NCI-H460 (cell line): ENCODE data around the gene NCR1. TPM values are rescaled to one million over a fixed set of nuclear protein-coding genes. Genes with fewer than 3 reads are reported as not detected.
"Not testable (repeated sequence)": the region's sequence is repeated elsewhere in the genome, so short reads cannot be mapped to it uniquely, and the experiment has no call there.

Experiments
- DNase-seq: peaks from one replicate; pipeline ENCODE4 v3.0.0-alpha.2; 2016; ENCODE audit warnings: low read depth; ENCODE audit errors: extremely low read depth
- total RNA-seq: library from RNA; depleted of rRNA; stranded (reverse); fragments of >200 nt; shearing (Covaris generic); gene quantifications from 2 replicates; pipeline ENCODE4 v1.2.3, GENCODE V29; 2014

The NCR1 gene
- total RNA-seq, 1 experiment from 2014 or later = not detected

DNA sequence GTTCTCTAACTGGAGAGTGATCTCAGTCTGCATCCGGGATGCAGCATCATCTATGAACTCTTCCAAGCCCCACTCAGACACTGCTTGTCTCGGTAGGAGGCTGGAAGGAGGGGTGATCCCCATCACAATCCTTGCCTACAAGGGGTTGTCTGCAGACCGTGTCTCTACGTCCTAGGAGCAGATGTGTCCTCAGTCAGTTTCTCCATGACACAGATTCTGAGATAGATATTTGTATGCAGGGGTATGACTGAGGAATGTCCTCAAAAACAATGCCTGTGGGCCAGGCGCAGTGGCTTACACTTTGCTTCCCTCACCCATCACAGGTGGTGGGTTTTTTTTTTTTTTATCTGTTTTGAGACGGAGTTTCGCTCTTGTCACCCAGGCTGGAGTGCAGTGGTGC, 871 bp downstream of the NCR1 start:
- DNase-seq = no peak

DNA sequence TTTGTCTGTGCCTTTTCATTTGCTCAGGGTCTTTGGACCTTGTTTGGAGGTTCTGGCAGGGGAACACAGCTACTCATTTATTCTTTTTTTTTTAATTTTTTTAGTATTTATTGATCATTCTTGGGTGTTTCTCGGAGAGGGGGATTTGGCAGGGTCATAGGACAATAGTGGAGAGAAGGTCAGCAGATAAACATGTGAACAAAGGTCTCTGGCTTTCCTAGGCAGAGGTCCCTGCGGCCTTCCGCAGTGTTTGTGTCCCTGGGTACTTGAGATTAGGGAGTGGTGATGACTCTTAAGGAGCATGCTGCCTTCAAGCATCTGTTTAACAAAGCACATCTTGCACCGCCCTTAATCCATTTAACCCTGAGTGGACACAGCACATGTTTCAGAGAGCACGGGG, 2.0 kb downstream of the NCR1 start:
- DNase-seq = not testable (repeated sequence)

DNA sequence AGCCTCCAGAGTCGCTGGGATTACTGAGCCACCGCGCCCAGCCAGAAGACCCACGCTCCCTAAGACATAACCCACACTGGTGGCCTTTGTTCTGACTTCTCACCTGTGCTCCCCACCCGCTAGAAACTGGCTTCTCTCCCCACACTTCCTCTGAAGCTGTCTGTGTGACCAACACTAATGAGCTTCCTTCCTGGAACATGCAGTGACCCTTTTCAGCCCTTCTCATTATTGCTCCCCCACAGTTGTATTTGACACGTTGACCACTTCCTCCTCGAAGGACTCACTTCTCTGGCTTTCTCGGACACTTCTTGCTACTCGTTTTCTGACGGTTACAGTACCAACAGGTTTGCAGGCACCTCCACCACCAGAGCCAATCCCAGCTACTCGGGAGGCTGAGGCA, 10.9 kb downstream of the NCR1 start:
- DNase-seq = no peak

DNA sequence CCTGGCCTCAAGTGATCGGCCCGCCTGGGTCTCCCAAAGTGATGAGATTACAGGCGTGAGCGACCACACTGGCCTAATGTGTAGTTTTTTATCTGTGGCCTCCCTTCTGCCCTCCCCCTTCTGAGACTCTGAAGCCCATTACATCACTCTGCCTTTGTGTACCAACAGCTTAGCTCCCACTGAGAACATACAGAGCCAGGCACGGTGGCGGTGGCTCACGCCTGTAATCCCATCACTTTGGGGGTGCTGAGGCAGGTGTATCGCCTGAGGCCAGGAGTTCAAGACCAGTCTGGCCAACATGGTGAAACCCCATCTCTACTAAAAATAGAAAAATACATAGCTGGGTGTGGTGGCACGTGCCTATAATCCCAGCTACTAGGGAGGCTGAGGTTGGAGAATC, 12.6 kb downstream of the NCR1 start:
- no peak for DNase-seq

DNA sequence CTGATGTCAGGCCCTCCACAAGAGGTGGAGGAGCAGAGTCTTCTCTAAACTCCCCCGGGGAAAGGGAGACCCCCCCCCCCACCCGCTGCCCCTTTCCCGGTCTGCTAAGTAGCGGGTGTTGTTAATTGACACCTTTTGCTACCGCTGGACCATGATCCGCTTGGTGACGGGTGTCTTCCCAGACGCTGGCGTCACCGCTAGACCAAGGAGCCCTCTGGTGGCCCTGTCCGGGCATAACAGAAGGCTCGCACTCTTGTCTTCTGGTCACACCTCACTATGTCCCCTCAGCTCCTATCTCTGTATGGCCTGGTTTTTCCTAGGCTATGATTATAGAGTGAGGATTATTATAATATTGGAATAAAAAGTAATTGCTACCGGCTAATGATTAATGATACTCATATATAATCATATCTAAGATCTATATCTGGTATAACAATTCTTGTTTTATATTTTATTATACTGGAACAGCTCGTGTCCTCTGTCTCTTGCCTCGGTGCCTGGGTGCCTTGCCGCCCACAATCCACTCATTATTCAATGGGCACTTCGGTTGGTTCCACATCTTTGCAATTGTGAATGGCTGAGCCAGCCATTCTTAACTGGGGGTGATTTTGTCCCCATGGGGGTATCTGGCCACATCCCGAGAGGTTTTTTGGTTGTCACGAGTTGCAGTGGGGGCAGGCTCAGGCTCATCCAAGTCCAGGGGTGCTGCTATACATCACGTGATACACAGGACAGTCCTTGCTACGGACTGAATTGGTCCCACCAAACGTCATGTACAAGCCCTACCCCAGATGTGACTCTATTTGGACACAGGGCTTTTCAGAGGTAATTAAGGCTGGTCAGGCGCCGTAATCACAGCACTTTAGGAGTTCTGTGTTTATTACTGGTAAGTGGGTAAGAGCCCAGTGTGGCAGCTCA, 14.0 kb downstream of the NCR1 start:
- DNase-seq = not testable (repeated sequence)

DNA sequence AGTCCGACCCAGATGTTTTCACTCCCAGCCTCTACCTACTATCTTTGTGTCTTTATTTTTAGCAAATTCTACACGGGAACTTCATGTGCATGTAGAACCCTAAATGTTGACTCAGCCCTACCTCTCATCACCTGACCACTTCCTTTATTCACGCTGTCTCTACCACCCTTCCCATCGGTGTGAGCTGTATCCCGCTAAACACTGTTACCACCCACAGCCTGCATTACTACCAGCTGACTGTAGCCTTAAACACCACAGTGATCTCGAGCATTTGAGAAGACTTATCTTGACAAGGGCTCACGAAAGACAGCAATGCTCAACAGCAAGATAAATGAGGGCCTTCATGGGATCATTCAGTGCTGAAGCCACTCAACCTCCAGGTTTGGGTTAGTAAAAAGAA, 15.1 kb downstream of the NCR1 start:
- no peak for DNase-seq

DNA sequence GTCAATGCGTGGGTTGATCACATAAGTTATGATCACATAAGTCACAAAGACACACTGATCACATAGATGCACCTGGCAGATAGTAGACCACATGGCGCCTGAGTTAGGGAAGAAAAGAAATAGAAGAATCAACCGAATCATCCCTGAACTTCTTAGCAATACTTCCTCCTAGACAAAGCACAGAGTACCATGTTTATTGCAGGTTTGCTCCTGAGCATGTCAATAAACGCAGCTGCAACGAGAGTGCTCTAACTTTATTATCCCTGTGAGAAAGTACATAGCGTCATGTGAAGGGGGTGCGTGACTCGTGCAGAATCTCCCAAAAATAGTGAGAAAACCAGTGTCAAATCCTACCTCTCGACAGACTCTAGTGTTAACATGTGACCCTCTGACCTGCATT, 17.3 kb downstream of the NCR1 start:
- no peak for DNase-seq

DNA sequence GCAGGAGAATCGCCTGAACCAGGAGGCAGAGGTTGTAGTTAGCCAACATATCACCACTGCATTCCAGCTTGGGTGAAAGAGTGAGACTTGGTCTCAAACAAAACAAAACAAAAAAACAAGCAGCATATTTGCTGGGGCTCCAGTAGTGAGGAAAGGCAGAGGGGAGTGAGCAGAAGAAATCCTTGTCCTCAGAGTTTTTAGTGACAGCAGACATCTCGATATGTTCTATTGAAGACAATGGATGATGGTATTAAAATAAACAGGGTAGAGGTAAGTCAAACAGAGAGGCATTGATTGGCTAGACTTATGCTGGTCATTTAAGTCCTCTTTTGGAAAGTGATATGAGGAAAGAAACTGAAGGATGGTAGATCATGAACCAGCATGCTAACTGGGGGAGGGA, 22.4 kb downstream of the NCR1 start:
- DNase-seq = no peak

DNA sequence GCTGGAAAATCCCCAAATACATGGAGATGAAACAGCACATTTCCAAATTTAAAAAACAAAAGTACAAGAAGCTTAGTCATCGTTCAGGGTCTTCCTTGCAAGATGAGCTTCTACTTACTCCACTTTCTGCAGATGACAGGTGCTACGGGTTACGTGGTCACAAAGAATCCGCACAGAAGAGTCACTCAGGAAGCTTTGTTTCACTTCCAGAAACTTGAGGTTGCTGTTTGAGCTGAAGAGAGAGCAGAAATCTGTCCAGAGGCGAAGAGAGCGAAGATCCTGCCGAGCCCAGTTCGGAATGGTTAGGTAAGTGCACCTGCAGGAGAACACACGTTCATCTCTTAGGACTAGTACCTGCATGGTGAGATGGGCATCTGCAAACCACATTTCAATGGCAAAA, 32.0 kb downstream of the NCR1 start:
- DNase-seq = no peak

DNA sequence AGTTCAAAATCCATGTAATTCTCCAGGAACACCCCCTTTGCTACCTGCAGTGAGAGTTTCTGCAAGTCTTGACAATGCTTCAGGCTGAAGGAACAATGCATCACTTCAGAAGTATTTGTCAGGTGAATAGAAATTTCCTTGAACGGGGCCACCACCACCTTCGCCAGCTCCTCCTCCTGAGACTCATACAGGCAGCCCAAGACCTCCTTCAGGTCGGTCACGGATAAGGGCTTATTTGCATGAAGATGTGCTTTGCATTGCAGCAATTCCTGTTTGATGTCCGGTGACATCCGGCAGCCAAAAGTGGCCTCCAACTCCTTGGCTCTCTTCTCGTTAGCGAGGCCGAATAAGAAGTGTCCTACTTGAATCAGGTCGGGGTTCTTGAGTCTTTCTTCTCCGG, 33.0 kb downstream of the NCR1 start:
- no peak for DNase-seq

DNA sequence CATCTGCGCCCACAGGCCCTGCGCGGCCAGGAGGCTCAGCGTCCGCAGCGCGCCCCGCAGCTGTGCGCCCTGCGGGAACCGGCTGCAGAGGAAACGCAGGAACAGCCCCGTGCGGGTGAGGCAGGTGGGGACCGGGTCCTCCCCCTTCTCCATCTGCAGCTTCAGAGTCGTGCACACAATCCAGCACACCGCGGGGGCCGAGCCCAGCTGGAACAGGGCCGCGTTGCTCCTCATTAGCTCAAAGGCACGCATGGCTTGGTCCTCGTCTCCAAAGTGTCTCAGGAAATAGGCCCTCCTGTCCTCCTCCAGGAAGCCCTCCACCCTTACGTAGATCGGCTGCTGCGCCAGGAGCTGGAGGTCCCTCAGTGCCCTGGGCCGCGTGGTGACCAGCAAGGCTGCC, 33.6 kb downstream of the NCR1 start:
- DNase-seq = not testable (repeated sequence)

DNA sequence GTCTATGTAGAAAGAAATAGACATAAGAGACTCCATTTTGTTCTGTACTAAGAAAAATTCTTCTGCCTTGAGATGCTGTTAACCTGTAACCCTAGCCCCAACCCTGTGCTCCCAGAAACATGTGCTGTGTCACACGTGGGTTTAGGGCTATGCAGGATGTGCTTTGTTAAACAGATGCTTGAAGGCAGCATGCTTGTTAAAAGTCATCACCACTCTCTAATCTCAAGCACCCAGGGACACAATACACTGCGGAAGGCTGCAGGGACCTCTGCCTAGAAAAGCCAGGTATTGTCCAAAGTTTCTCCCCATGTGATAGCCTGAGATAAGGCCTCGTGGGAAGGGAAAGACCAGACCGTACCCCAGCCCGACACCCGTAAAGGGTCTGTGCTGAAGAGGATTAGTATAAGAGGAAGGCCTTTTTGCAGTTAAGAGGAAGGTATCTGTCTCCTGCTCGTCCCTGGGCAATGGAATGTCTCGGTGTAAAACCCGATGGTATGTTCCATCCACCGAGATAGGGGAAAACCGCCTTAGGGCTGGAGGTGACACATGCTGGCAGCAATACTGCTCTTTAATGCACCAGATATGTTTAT, 37.9 kb downstream of the NCR1 start:
- DNase-seq = not testable (repeated sequence)

DNA sequence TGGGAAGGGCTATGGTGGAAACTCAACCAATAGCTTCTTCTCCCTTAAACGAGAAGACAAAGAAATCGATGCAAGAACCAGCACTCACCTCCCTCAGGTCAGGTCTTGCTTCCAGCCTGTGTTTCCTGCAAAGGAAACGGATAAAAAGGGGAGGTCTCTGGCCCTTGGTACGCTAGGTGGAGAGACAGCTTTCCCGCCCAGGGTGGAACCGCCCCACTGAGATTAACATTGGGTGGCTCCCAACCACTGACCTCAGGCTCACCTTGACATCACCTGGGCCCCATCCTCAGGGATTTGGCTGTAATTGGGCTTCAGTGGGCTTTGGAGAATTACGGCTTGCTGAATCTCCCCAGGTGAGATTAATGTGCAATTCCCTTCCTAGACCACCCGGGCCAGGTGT, 41.4 kb downstream of the NCR1 start, which contains the start of gene NLRP7:
NLRP7 (minus strand) TSS at position 150 of the 400 bp plus-strand sequence.
- no peak for DNase-seq

DNA sequence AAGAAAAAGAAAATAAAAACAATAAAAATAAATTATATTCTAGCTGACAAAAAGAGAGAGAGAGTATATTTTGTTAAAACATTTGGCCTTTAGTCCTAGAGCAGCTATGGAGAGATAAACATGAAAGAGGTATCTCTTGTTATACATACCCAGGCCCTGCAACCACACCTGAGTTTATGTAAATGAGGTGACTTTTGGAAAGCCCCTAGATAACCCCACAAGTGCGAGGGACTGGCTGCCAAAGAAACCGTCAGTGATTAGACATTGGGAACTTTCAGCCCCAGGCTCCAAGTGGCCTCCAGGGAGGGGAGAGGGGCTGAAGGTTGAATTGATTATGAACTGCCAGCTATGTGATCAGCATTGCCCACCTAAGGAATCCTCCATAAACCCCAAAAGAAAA, 43.5 kb downstream of the NCR1 start:
- DNase-seq = no peak

DNA sequence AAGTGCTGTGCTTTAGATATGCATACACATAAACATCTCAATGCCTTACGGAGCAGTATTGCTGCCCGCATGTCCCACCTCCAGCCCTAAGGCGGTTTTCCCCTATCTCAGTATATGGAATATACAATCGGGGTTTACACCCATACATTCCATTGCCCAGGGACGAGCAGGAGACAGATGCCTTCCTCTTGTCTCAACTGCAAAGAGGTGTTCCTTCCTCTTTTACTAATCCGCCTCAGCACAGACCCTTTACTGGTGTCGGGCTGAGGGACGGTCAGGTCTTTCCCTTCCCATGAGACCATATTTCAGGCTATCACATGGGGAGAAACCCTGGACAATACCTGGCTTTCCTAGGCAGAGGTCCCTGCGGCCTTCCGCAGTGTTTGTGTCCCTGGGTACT, 44.6 kb downstream of the NCR1 start:
- DNase-seq = not testable (repeated sequence)

DNA sequence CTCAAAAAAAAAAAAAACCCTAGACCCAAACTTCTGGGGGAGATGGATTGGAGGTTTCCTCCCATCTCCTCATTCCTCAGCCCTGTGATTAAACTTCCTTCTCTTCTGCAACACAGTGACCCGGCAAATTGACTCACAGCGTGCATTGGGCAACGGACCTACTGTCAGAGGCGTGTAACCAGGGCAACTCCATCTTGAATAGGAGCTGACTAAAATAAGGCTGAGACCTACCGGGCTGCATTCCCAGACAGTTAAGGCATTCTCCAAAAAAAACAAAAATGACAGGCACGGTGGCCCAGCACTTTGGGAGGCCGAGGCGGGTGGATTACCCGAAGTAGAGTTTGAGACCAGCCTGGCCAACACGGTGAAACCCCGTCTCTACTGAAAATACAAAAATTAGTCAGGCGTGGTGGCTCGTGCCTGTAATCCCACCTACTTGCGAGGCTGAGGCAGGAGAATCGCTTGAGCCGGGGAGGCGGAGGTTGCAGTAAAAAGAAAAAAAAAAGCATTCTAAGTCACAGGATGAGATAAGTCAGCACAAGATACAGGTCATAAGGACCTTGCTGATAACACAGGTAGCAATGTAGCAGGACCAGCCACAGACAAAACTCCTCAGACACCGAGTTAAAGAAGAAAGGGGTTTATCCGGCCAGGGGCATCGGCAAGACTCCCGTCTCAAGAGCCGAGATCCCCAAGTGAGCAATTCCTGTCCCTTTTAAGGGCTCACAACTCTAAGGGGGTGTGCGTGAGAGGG, 46.8 kb downstream of the NCR1 start:
- DNase-seq = no peak

DNA sequence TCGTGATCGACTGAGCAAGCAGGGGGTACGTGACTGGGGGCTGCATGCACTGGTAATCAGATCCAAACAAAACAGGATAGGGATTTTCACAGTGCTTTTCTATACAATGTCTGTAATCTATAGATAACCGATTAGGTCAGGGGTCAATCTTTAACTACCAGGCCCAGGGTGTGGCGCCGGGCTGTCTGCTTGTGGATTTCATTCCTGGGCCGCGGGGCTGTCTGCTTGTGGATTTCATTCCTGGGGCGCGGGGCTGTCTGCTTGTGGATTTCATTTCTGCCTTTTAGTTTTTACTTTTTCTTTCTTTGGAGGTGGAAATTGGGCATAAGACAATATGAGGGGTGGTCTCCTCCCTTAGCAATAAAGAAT, 47.4 kb downstream of the NCR1 start:
- DNase-seq = not testable (repeated sequence)

DNA sequence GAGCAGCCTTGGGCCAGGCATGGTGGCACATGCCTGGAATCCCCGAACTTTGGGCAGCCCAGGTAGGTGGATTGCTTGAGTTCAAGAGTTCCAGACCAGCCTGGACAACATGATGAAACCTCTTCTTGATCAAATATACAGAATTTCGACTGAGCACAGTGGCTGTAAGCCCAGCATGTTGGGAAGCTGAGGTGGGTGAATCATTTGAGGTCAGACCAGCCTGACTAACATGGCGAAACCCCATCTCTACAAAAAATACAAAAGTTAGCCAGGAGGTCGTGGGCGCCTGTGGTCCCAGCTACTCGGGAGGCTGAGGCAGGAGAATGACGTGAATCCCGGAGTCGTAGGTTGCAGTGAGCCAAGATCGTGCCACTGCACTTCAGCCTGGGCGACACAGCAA, 49.4 kb downstream of the NCR1 start:
- DNase-seq = no peak

DNA sequence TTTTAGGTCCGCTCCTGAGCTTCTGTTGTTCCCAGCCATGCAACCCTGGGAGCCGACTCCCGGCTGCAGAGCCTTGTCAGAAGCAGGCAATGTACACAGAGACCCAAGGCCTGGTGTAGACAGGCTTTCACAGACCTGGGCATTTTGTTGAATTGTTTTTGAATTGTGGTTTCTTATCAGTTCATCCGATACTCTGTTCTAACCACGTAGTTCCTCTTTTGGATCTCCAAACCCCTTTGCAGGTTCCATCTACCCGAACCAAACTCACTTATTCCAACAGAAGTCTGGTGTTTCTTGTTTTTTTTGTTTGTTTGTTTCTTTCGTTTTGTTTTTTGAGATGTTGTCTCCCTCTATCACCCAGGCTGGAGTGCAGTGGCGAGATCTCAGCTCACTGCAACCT, 53.9 kb downstream of the NCR1 start:
- DNase-seq = no peak
